ENCODE data around the gene AFAP1.
"Not testable (repeated sequence)": the region's sequence is repeated elsewhere in the genome, so short reads cannot be mapped to it uniquely, and the experiment has no call there.

The AFAP1 gene

GRCh38 chr4:7949759-7950158 is 10.1 kb upstream of the AFAP1 start:
- DNase-seq (ENCODE audit: low read depth in 3 of 3, low spot score in 1 of 3): no peak

- no peak for DNase-seq (ENCODE audit: low read depth in 3 of 3, low spot score in 1 of 3)
These were observed 8.3 kb upstream of the AFAP1 start for GRCh38 chr4:7947927-7948326.

- DNase-seq (ENCODE audit: low read depth in 3 of 3, low spot score in 1 of 3): no peak
These were observed 6.2 kb upstream of the AFAP1 start for GRCh38 chr4:7945709-7946380.

GRCh38 chr4:7944599-7945220 is 5.0 kb upstream of the AFAP1 start:
- no peak for DNase-seq (ENCODE audit: low read depth in 3 of 3, low spot score in 1 of 3)

- DNase-seq (ENCODE audit: low read depth in 3 of 3, low spot score in 1 of 3): not testable (repeated sequence)
These were observed 4.0 kb upstream of the AFAP1 start for GRCh38 chr4:7943688-7944087.

- no peak for DNase-seq (ENCODE audit: low read depth in 3 of 3, low spot score in 1 of 3)
These were observed 3.5 kb upstream of the AFAP1 start for GRCh38 chr4:7943211-7943610.

GRCh38 chr4:7941965-7942496 is 2.4 kb upstream of the AFAP1 start:
- DNase-seq (ENCODE audit: low read depth in 3 of 3, low spot score in 1 of 3): no peak

GRCh38 chr4:7941111-7941964 is 1.7 kb upstream of the AFAP1 start:
- no peak for DNase-seq (ENCODE audit: low read depth in 3 of 3, low spot score in 1 of 3)

- DNase-seq (ENCODE audit: low read depth in 3 of 3, low spot score in 1 of 3): peak in 1 of 3 donors; percentile 10
These were observed 868 bp downstream of the AFAP1 start for GRCh38 chr4:7938609-7939376.

GRCh38 chr4:7938266-7938608 is 1.4 kb downstream of the AFAP1 start:
- DNase-seq (ENCODE audit: low read depth in 3 of 3, low spot score in 1 of 3): no peak

GRCh38 chr4:7937006-7937405 is 2.7 kb downstream of the AFAP1 start:
- DNase-seq (ENCODE audit: low read depth in 3 of 3, low spot score in 1 of 3): no peak

GRCh38 chr4:7933651-7934510 is 5.8 kb downstream of the AFAP1 start:
- no peak for DNase-seq (ENCODE audit: low read depth in 3 of 3, low spot score in 1 of 3)

GRCh38 chr4:7932287-7932686 is 7.4 kb downstream of the AFAP1 start:
- no peak for DNase-seq (ENCODE audit: low read depth in 3 of 3, low spot score in 1 of 3)

- no peak for DNase-seq (ENCODE audit: low read depth in 3 of 3, low spot score in 1 of 3)
These were observed 10.3 kb downstream of the AFAP1 start for GRCh38 chr4:7929118-7929951.

- no peak for DNase-seq (ENCODE audit: low read depth in 3 of 3, low spot score in 1 of 3)
These were observed 10.9 kb downstream of the AFAP1 start for GRCh38 chr4:7928711-7929110.

GRCh38 chr4:7926822-7927221 is 12.8 kb downstream of the AFAP1 start:
- no peak for DNase-seq (ENCODE audit: low read depth in 3 of 3, low spot score in 1 of 3)

- DNase-seq (ENCODE audit: low read depth in 3 of 3, low spot score in 1 of 3): no peak
These were observed 15.1 kb downstream of the AFAP1 start for GRCh38 chr4:7924570-7924969.

- no peak for DNase-seq (ENCODE audit: low read depth in 3 of 3, low spot score in 1 of 3)
These were observed 15.5 kb downstream of the AFAP1 start for GRCh38 chr4:7924163-7924562.

- no peak for DNase-seq (ENCODE audit: low read depth in 3 of 3, low spot score in 1 of 3)
These were observed 17.2 kb downstream of the AFAP1 start for GRCh38 chr4:7922466-7922865.
